HK-2 (cell line): Measurements from ENCODE around the gene CLEC2D.
"Not testable (repeated sequence)": the region's sequence is repeated elsewhere in the genome, so short reads cannot be mapped to it uniquely, and the experiment has no call there.

Experiments
- DNase-seq: peaks from one replicate; pipeline ENCODE4 v3.0.0-alpha.2; 2018; ENCODE audit not compliant: unreplicated experiment

The CLEC2D gene

GRCh38 chr12:9729082-9729481 lies 59.6 kb downstream of the CLEC2D start:
- DNase-seq, result no peak

GRCh38 chr12:9730011-9730410 lies 60.5 kb downstream of the CLEC2D start:
- no peak for DNase-seq

- no peak for DNase-seq
Observed at GRCh38 chr12:9730591-9730990, 61.1 kb downstream of the CLEC2D start.

GRCh38 chr12:9731393-9731792 lies 61.9 kb downstream of the CLEC2D start:
- DNase-seq, result no peak

- no peak for DNase-seq
Observed at GRCh38 chr12:9731797-9732196, 62.3 kb downstream of the CLEC2D start.

GRCh38 chr12:9732921-9733461 lies 63.5 kb downstream of the CLEC2D start, which contains the start of gene CLECL1:
TSS of gene CLECL1 (minus strand) at chr12:9733097.
- DNase-seq, result no peak

- no peak for DNase-seq
Observed at GRCh38 chr12:9735601-9736000, 66.1 kb downstream of the CLEC2D start.

- DNase-seq, result no peak
Observed at GRCh38 chr12:9736936-9737705, 67.6 kb downstream of the CLEC2D start.

GRCh38 chr12:9738905-9739304 lies 69.4 kb downstream of the CLEC2D start:
- not testable (repeated sequence) for DNase-seq

GRCh38 chr12:9739404-9740105 lies 70.0 kb downstream of the CLEC2D start:
- DNase-seq, result not testable (repeated sequence)

GRCh38 chr12:9740106-9740750 lies 70.7 kb downstream of the CLEC2D start:
- no peak for DNase-seq

- DNase-seq, result no peak
Observed at GRCh38 chr12:9741726-9742125, 72.2 kb downstream of the CLEC2D start.

- DNase-seq, result no peak
Observed at GRCh38 chr12:9742661-9743060, 73.1 kb downstream of the CLEC2D start.

- DNase-seq, result peak; percentile 25
Observed at GRCh38 chr12:9745199-9745598, 75.7 kb downstream of the CLEC2D start.
